ENCODE results near the gene LOXL3. TPM values are rescaled to one million over a fixed set of nuclear protein-coding genes. Genes with fewer than 3 reads are reported as not detected.

The LOXL3 gene, protein sequence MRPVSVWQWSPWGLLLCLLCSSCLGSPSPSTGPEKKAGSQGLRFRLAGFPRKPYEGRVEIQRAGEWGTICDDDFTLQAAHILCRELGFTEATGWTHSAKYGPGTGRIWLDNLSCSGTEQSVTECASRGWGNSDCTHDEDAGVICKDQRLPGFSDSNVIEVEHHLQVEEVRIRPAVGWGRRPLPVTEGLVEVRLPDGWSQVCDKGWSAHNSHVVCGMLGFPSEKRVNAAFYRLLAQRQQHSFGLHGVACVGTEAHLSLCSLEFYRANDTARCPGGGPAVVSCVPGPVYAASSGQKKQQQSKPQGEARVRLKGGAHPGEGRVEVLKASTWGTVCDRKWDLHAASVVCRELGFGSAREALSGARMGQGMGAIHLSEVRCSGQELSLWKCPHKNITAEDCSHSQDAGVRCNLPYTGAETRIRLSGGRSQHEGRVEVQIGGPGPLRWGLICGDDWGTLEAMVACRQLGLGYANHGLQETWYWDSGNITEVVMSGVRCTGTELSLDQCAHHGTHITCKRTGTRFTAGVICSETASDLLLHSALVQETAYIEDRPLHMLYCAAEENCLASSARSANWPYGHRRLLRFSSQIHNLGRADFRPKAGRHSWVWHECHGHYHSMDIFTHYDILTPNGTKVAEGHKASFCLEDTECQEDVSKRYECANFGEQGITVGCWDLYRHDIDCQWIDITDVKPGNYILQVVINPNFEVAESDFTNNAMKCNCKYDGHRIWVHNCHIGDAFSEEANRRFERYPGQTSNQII
- polyA plus RNA-seq (2014; cell fraction: cytosol; rRNA removed), result 28.0 and 30.1 TPM in 2 replicates
- 55.3 and 55.5 TPM in 2 replicates for polyA plus RNA-seq (2014; cell fraction: nucleus; rRNA removed)

DNA sequence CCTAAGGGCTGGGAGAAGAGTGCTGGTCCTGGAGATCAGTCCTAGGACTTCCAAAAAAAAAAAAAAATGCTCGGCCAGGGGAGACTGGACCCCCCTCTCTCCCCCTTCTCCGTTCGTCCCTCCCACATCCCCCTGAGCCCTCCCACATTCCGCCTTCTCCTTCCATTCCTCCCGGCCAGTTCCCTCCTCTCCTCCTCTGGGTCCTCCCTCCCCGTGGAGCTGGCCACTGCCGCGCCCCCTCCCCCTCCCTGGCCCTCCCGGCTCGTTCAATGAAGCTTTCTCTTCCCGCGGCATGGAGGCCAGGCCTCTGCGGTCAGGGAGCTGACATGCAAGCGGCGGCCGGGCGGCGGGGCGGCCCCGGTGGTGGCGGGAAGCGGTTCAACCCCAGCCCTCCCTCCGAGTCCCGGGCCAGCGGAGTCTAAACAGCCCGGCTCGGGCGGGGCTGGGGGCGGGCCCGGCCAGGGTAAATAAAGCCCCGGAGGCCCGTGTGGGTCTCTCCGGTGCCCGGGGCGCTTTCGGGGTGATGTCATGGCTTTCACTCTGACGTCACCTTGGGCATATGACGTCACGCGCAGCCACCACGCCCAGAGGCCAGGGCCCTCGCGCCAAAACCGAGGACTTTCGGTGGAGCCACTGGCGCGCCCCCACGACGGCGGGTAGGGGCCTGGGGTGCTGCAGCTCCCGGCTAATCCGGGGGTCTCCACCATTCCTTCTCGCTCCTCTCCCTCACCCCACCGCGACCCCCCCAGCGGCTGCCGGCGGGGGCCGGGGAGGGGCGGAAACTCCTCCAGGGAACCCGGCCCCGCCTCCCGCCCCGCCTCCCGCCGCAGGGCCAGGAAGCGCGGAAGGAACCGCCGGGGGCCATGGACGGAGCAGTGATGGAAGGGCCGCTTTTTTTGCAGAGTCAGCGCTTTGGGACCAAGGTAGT lies at the start of gene LOXL3, which contains the start of gene DOK1:
TSS of gene LOXL3 (minus strand) at position 51 of the 928 bp plus-strand sequence. CDS start 1,308 bp downstream, outside the sequence.
TSS of gene DOK1 (plus strand) at position 829 of the 928 bp plus-strand sequence. CDS start at position 864, 35 bp downstream.
- DNase-seq (ENCODE audit: low spot score), result peak; percentile 93

DNA sequence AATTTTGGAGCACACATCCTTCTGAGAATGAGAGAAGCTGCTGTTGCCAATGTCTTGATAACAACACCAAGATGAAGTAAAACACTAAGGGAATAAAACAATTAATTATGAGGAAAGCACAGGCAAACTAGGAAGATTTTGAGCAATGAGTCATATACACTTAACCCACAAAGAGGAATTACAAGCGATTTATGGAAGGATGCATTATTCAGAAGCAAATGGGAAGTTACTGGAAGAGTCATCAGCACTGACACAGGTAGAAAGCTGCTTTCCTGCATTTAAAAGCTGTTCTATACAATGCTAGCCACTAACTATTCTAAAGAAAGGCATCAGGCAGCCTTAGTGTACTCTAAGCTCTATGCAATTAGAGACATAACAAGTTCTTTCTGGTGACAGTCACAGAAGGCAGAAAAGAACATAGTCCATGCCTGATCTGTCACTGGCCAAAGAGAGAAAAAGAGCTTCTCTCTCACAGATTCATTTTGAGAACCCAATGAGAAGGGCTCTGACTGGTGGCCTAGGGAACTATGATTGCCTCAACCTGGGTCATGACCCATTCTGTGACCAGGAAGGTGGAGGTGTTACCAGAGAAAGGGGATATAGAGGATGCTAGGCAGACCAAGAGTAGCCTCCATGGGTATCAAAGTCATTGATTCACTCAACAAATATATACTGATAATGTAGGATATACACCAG lies 49.0 kb upstream of the LOXL3 start:
- no peak for DNase-seq (ENCODE audit: low spot score)

DNA sequence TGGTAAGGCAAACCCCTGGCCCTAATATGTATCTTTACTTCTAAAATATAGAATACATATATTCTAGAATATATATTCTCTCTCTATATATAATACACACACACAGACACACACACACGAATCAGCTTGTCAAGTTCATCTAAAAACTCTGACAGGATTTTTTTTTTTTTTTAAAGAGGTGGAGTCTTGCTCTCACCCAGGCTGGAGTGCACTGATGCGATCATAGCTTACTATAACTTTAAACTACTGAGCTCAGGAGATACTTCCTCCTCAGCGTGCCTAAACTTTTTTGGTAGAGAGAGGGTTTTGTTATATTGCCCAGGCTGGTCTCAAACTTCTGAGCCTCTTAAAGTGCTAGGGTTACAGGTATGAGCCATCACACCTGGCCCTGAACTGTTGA lies 45.9 kb upstream of the LOXL3 start:
- DNase-seq (ENCODE audit: low spot score), result no peak

DNA sequence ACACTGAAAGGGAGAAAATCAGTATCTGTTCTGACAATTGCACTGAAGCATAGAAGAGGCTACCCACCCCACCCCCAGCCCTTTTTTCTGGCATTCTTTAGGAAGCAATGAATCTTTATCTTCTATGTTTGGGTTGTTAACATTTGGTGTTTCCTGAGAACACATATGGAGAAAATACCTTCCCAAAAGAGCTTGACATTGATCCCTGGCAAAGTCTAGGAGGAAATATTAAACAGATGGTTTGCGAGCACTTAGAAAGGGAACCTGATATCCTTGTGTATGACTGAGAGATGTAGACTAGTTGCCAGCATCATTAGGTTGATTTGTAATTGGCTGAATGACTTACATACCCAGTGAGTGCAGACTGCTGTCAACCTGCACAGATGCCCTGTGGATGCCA lies 43.7 kb upstream of the LOXL3 start:
- peak; percentile 87 for DNase-seq (ENCODE audit: low spot score)

DNA sequence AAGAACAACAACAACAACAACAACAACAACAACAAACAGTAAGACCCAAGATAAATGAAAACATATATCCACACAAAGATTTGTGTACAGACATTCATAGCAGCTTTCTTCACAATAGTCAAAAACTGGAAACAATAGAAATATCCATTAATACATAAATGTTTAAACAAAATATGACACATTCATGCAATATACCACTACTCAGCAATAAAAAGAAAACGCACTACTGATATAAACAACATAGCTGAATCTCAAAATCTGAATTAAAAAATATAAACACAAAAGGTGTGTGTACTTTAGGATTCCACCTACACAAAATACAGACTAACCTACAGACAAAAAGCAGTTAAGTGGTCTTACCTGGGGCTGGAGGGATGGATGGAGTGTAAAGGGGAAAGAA lies 42.8 kb upstream of the LOXL3 start:
- no peak for DNase-seq (ENCODE audit: low spot score)

DNA sequence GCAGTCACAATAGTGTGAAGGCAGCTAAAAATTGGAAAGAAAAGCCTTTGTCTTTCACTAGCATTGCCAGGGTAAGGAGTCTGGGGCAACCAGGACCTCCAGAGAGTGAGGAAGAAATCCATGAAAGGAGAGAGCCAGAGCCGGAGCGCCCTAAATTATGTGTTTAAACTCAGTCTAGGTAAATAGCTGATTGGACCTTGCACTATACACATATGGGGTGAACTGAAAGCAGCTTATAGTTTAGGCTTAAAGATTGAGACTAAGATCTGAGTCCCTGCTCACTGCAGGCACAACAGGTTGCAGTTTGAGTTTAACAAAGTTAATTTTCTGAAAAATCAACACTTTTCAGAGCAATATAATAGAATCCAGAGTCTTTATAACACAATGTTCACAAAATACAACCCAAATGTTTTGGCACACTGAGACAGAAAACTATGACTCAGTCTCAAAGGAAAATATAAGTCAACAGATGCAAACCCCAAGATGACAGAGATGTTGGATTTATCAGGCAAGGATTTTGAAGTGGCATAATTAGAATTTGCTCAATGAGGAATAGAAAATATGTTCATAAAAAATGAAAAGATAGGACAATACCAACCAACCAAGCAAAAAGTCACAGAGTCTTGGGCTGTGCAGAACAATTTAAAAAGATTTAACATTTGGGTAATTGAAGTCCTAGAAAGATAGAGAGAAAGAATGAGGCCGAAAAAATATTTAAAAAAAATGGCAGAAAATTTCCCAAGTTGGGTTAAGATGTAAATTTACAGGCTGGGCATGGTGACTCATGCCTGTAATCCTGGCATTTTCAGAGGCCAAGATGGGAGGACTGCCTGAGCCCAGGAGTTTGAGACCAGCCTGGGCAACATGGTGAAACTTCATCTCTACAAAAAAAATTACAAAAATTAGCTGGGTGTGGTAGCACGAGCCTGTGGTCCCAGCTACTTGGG lies 40.4 kb upstream of the LOXL3 start:
- no peak for DNase-seq (ENCODE audit: low spot score)

DNA sequence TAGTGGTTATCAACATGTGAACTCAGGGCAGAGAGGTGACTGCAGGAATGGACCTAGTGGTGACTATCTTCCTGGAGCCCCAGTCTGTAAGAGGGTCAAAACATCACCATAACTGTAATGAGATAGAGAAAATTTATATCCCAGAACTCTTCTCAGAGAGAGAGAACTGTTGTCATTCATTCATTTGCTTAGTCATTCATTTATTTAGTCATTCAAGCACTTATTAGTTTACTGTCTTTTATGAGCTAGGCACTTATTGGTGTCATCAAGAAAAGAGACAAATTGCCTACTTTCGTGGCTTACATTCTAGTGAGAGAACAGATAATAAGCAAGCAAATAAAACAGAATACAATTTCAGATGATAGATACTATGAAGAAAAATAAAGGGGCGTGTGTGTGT lies 34.9 kb upstream of the LOXL3 start:
- DNase-seq (ENCODE audit: low spot score), result no peak

DNA sequence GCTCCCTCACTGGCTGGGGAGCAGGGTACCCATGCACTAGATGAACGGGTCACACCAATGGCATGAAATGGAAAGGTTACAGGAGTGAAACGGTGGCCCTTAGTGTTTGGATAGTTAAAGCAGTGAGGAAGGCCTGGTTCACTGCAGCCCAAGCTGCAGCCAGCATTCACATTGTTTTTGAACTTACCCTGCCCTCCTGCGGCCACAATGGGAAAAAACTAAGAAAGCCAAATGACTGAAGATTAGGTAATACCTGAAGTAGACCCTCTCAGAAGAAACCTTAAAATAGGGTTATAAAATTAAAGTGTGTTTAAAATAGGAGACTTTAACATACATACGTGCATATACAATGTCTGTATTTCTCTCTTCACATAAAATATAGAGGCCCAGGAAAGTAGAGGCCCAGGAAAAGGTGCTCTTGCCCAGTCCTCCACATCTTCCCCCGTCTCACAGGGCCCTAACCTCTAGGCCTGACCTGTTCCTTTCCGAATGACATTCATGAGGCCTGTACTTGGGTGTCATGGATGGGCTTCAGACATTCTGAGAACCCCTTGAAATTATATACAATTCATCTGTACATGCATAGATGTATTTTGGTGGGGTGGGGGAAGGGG lies 34.0 kb upstream of the LOXL3 start:
- DNase-seq (ENCODE audit: low spot score), result peak; percentile 80

DNA sequence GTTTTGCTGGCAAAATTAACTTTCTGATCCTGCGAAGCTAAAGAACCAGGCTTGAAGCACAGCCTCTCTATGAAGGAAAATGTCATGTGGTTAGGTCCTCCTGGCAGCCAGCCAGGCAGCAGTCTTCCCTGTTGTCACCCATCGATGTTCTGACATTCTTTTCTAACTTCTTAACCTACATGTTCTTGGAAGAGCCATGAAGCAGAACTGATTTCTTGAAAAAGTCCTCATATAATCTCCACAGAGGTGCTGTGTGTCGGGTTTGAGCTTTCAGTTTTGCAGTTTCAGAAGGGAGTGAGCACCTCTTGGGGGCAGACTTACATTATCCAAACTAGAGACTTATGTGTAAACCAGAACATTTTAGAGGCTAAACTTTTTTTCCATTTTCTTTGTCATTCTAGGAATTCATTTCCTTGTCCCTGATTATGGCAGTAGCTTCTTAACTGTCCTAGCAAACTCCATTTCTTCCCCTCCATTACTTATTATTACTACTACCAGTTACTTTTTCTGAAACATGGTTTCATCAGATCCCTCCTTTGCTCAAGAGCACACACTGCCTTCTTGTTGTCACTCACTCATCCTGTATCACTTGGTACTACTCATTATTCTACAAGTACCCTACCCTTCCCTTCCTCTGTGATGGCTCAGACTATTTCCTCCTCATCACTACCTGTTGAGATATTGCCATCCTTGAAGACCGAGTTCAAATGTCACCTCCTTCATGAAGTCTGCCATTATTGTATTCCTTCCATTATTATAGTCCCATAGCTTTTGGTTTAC lies 31.9 kb upstream of the LOXL3 start:
- DNase-seq (ENCODE audit: low spot score), result no peak

DNA sequence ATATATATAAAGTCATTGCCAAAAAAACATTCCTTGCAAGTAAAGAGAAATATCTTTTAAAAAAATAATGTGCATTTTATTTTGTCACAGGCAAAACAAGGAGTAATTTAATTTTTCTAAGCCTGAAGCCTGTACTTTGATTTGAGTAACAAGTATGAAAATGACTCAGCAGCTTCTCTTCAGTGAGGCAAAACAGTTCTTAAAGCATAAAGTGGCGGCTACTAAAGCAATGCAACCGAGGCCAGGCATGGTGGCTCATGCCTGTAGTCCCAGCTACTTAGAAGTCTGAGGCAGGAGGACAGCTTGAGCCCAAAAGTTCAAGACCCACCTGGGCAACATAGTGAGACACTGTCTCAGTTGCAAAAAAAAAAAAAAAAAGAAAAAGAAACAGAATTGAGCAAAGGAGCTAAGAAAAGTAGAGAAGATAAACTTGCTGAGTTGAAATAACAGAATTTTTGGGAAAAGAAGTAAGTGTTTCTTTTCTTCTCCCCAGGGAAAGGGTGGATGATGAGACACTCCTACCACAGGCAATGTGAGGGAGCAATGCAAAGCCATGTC lies 30.4 kb upstream of the LOXL3 start:
- DNase-seq (ENCODE audit: low spot score), result no peak

DNA sequence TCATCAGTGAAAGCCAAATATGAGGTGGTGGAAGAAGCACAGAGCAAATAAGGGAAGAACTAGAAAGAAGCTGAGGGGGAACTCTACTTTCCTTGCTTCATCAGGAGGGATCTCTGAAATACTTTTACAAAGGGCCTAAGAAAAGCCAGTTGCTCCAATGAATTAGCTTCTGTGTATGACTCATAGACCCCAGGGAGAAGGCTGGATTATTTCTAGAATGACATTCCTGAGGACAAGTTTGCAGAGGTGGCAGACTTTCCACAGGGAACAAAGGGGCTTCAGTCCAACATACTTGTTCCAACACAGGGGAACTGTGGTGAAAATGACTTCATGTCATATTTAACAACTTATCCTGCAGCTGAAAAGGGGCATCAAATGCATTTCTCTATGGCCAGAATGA lies 29.8 kb upstream of the LOXL3 start:
- DNase-seq (ENCODE audit: low spot score), result no peak

DNA sequence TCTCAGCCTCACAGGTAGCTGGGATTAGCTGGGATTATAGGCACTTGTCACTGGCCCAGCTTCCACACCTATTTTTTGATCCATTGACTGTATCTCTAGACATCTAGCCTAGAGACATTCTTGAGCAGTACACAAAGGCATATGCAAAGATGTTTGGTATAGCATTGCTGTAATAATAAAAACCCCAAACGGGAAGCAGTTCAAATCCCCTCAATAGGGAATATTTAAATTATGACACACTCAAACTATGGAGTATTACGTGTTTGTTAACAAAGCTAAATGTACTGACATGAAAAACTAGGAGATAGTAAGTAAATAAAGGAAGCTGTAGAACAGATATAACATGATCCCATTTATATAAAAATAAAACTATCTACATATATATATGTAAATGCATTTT lies 28.4 kb upstream of the LOXL3 start:
- DNase-seq (ENCODE audit: low spot score), result no peak

DNA sequence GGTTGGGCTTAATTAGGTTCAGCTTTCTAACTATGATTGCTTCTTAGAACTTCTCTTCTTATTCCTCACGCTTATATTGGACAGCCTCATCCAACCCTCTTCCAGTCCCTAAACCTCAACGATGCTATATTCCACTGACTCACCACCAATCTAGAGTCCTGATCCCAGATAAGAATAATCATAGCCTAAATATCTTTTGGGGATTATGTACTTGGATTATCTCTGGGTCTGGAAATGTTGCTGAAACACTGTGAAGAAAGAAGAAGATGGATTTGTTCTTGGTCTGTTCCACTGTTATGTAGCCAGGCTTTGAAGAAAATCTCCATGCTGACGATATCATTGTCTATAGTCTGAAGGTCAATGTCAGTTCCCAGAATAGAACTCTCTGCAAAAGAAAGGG lies 27.7 kb upstream of the LOXL3 start:
- DNase-seq (ENCODE audit: low spot score), result no peak

DNA sequence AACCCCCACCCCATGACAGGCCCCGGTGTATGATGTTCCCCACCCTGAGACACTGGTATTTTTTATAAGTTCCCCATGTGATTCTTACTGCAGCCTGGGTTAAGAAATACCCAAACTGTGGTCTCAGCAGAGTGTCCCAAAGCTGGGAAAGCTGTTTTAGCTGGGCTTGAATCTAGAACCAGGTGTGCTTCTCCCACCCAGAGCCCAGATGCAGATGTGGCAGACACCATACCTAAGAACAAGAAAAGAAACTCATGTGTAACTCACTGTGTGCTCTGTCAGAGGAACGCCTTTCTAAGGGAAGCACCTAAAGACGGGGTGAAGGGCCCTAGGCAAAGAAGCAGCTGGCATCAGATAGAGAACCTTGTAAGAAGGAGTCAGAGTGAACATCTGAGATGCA lies 24.7 kb upstream of the LOXL3 start:
- no peak for DNase-seq (ENCODE audit: low spot score)

DNA sequence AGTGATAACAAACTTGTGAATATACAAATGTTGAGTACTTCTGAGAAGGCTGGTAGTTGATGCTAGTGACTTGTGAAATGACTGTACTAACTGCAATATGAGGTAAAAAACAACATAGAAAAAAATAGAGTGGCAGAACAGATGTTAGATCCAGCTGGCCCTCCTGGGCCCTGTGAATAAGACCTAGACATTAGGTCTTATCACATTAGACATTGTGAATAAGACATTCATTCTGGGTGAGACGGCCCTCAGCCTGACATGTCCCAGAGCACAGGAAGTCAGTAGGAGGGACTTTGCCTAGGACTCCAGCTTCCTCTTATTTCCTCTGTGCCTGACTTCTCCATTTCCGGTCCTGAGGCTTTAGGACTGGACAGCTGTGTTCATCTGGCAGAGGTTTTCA lies 23.7 kb upstream of the LOXL3 start:
- DNase-seq (ENCODE audit: low spot score), result peak; percentile 70

DNA sequence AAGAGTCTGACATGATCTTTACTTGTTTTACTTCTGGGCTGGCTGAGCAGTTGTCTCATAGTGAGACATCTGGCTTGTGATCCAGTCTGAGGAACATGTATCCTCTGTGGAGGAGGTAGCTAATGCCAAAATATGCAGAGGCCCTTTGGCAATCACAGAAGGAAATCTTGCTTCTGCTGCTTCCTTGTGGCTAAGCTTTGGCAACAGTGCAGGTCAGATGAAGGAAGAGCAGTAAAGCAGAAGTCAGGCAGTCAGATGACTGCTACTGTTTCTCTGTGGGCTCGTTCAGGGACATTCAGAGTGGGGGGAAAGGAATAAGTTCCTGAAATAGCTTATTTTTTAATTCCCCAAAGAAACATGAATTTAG lies 23.1 kb upstream of the LOXL3 start:
- DNase-seq (ENCODE audit: low spot score), result no peak

DNA sequence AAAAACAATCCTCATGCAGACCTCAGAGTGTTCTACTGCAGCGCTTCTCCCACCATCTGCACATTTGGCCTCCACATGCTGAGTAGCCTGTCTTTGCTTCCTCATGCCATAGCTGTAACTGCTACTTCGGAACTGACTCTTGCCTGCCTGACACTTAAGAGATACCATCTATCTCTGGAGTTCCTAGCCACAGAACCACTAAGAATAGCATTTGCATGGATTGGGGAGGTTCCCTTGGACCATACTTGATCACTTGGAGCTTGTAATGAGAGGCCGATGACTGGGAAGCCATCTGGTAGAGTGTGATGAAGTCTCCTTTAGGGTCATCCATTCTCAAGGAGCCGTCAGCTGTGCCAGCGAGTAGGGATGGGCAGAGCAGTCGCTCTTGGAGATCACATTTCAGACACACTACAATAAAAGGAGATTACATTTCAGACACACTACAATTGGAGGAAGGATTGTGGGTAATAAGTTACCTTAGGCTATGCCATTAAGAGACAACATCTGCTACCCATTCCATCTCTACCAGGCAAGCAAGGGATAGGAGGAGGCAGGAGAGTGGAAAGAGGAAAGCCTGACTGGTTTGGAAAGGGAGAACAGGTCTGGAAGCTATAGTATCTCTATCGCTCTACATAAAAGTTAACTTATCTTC lies 22.6 kb upstream of the LOXL3 start:
- DNase-seq (ENCODE audit: low spot score), result no peak

DNA sequence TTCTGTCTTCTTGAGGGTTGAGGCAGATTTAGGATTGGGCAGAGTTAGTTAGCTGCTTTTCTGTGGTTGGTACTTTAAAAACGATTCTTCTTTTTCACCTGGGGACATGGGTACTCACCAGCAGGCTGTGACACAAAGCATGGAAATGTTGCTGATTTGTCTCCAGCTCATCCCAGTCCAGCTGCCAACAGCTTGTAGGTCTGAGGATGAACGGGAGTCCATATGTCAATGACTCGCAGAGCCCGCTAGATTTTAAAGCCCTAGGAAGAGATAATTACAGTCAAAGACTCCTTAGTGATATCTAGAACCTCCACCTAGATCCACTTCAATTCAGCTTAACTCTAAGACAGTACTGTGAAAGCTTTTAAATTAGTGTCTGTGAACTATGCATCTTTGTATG lies 21.6 kb upstream of the LOXL3 start:
- no peak for DNase-seq (ENCODE audit: low spot score)

Measured in SK-N-DZ (cell line).